NCI-H187 (cell line): ENCODE results near the gene PCNX3.

ENCODE experiments used
- DNase-seq, 2 experiments: peaks; one replicate each; lab custom pipeline; 2025; lab: John Stamatoyannopoulos, UW

Gene PCNX3

GRCh38 chr11:65598258-65598699 is 17.3 kb upstream of the PCNX3 start:
- no peak for DNase-seq

GRCh38 chr11:65599216-65599954 is 16.2 kb upstream of the PCNX3 start:
- DNase-seq = no peak

- DNase-seq = no peak
These were observed 15.7 kb upstream of the PCNX3 start for GRCh38 chr11:65599955-65600246.

GRCh38 chr11:65604258-65604657 is 11.3 kb upstream of the PCNX3 start:
- no peak for DNase-seq

- no peak for DNase-seq
These were observed 8.5 kb upstream of the PCNX3 start for GRCh38 chr11:65606876-65607613.

- DNase-seq = no peak
These were observed 7.8 kb upstream of the PCNX3 start for GRCh38 chr11:65607614-65608426.

- no peak for DNase-seq
These were observed 6.3 kb upstream of the PCNX3 start for GRCh38 chr11:65609229-65609628.

GRCh38 chr11:65609665-65610064 is 5.9 kb upstream of the PCNX3 start:
- DNase-seq = no peak

- no peak for DNase-seq
These were observed 5.2 kb upstream of the PCNX3 start for GRCh38 chr11:65610404-65610803.

GRCh38 chr11:65611028-65611757 is 4.4 kb upstream of the PCNX3 start:
- DNase-seq = no peak

- no peak for DNase-seq
These were observed 3.6 kb upstream of the PCNX3 start for GRCh38 chr11:65611758-65612603.

- DNase-seq = no peak
These were observed 2.9 kb upstream of the PCNX3 start for GRCh38 chr11:65612691-65613090.

- no peak for DNase-seq
These were observed 2.3 kb upstream of the PCNX3 start for GRCh38 chr11:65613091-65613928.

- DNase-seq = no peak
These were observed 486 bp downstream of the PCNX3 start for GRCh38 chr11:65615950-65616574.

GRCh38 chr11:65616575-65617001 is 1.0 kb downstream of the PCNX3 start:
- DNase-seq = no peak

- DNase-seq = no peak
These were observed 1.7 kb downstream of the PCNX3 start for GRCh38 chr11:65617136-65617850.

- no peak for DNase-seq
These were observed 2.6 kb downstream of the PCNX3 start for GRCh38 chr11:65617990-65618751.

- DNase-seq = no peak
These were observed 3.2 kb downstream of the PCNX3 start for GRCh38 chr11:65618763-65619162.
